ENCODE results near the gene POLR1A.

Gene POLR1A

GRCh38 chr2:85978883-85979780 is 126.6 kb downstream of the POLR1A start:
- TF ChIP-seq CTCF (IDR thresholded peaks at IDR 0.05), result no peak
- Histone ChIP-seq H3K4me3 (ENCODE audit: low read depth in 1 of 2, low read length in 1 of 2) (no peak overlapping the region), H3K27ac (no peak overlapping the region), H3K9me3 (no peaks in the 10 kb centered on the region), H3K27me3 (no peaks in the 10 kb centered on the region), H3K4me1 (ENCODE audit: control insufficient read depth in 1 of 2, insufficient read depth in 1 of 2, low read depth in 1 of 2, low read length in 1 of 2) (no peaks in the 10 kb centered on the region), H3K36me3 (no peaks in the 10 kb centered on the region)

GRCh38 chr2:85976106-85976920 is 129.4 kb downstream of the POLR1A start:
- no peak for TF ChIP-seq CTCF (IDR thresholded peaks at IDR 0.05)
- Histone ChIP-seq H3K9me3 (no peaks in the 10 kb centered on the region), H3K27me3 (no peaks in the 10 kb centered on the region), H3K27ac (no peak overlapping the region), H3K4me1 (ENCODE audit: control insufficient read depth in 1 of 2, insufficient read depth in 1 of 2, low read depth in 1 of 2, low read length in 1 of 2) (no peaks in the 10 kb centered on the region), H3K4me3 (ENCODE audit: low read depth in 1 of 2, low read length in 1 of 2) (no peak overlapping the region), H3K36me3 (no peaks in the 10 kb centered on the region)

- Histone ChIP-seq H3K27ac (no peak overlapping the region), H3K27me3 (no peaks in the 10 kb centered on the region), H3K36me3 (no peaks in the 10 kb centered on the region), H3K4me1 (ENCODE audit: control insufficient read depth in 1 of 2, insufficient read depth in 1 of 2, low read depth in 1 of 2, low read length in 1 of 2) (no peaks in the 10 kb centered on the region), H3K4me3 (ENCODE audit: low read depth in 1 of 2, low read length in 1 of 2) (no peak overlapping the region), H3K9me3 (no peaks in the 10 kb centered on the region)
- TF ChIP-seq CTCF (IDR thresholded peaks at IDR 0.05), result no peak
Measured at GRCh38 chr2:85975581-85975980, 130.1 kb downstream of the POLR1A start.

GRCh38 chr2:85974390-85974789 is 131.3 kb downstream of the POLR1A start:
- Histone ChIP-seq H3K27ac (no peak overlapping the region), H3K9me3 (no peaks in the 10 kb centered on the region), H3K36me3 (no peaks in the 10 kb centered on the region), H3K27me3 (no peaks in the 10 kb centered on the region), H3K4me1 (ENCODE audit: control insufficient read depth in 1 of 2, insufficient read depth in 1 of 2, low read depth in 1 of 2, low read length in 1 of 2) (no peaks in the 10 kb centered on the region), H3K4me3 (ENCODE audit: low read depth in 1 of 2, low read length in 1 of 2) (no peak overlapping the region)
- no peak for TF ChIP-seq CTCF (IDR thresholded peaks at IDR 0.05)

- Histone ChIP-seq H3K27ac (no peak overlapping the region), H3K36me3 (no peaks in the 10 kb centered on the region), H3K4me3 (ENCODE audit: low read depth in 1 of 2, low read length in 1 of 2) (no peak overlapping the region), H3K9me3 (no peaks in the 10 kb centered on the region), H3K4me1 (ENCODE audit: control insufficient read depth in 1 of 2, insufficient read depth in 1 of 2, low read depth in 1 of 2, low read length in 1 of 2) (no peaks in the 10 kb centered on the region), H3K27me3 (no peaks in the 10 kb centered on the region)
- TF ChIP-seq CTCF (IDR thresholded peaks at IDR 0.05), result no peak
Measured at GRCh38 chr2:85972355-85972754, 133.3 kb downstream of the POLR1A start.
